T-cell (primary cell): ENCODE data around the gene ST3GAL3. TPM values are rescaled to one million over a fixed set of nuclear protein-coding genes. Genes with fewer than 3 reads are reported as not detected.
A peak's percentile ranks its signal among the peaks of the same experiment; 100 is the strongest.

Experiments
- ATAC-seq, 4 experiments: fragments of 200-7000 bp in 3 of 4; fragments of 150-1000 bp in 1 of 4; cut with Tn5 transposase; replicated peaks in 1 of 4; 1 replicate in 3 of 4; 2 replicates in 1 of 4; pipeline ENCODE4 v1.10.0; 2021; ENCODE audit warnings: moderate library complexity in 3 of 4, mild to moderate bottlenecking in 2 of 4, moderate number of reproducible peaks in 1 of 4
- CTCF ChIA-PET, 2 donors: fragments of 300-600 bp; sonication (Branson Sonifier 250); formaldehyde crosslinking; loops; one replicate each; lab custom pipeline; 2022; ENCODE audit warnings: antibody characterized with exemption in 2 of 2; lab: Charles Lee
- POLR2A ChIA-PET, 2 donors: fragments of 300-600 bp; sonication (Branson Sonifier 250); formaldehyde crosslinking; loops; one replicate each; lab custom pipeline; 2022; ENCODE audit warnings: antibody characterized with exemption in 2 of 2; lab: Charles Lee
- DNase-seq, 35 experiments: peaks; one replicate each; pipeline versions ENCODE4 v3.0.0 to v3.0.0-alpha.2; 2013 to 2023
- H3K27ac ChIP-seq: one replicate; pipeline ENCODE4 v1.5.1; 2013; ENCODE audit warnings: low read length
- H3K27me3 ChIP-seq, 2 experiments: replicated peaks in 1 of 2; 1 replicate in 1 of 2; 2 replicates in 1 of 2; pipeline versions ENCODE4 v1.6.1 to v1.7.0; 2013; ENCODE audit warnings: low read length in 1 of 2, mixed read lengths in 1 of 2; ENCODE audit not compliant: control insufficient read depth in 2 of 2, insufficient read depth in 2 of 2; ENCODE audit errors: extremely low read depth in 1 of 2
- H3K36me3 ChIP-seq, 2 donors: 1 replicate in 1 of 2; 2 replicates in 1 of 2; pipeline versions ENCODE4 v1.6.1 to v1.7.0; 2013; ENCODE audit warnings: low read length in 1 of 2; ENCODE audit not compliant: control insufficient read depth in 2 of 2, insufficient read depth in 1 of 2; ENCODE audit errors: extremely low read depth in 1 of 2
- H3K4me1 ChIP-seq, 2 experiments: 1 replicate in 1 of 2; 2 replicates in 1 of 2; pipeline versions ENCODE4 v1.6.1 to v1.7.0; 2013; ENCODE audit warnings: low read length in 2 of 2, mixed read lengths in 1 of 2; ENCODE audit not compliant: insufficient read depth in 2 of 2, control insufficient read depth in 1 of 2; ENCODE audit errors: extremely low read depth in 1 of 2
- H3K4me3 ChIP-seq, 2 donors: 1 replicate in 1 of 2; 2 replicates in 1 of 2; pipeline versions ENCODE4 v1.5.1 to v1.7.0; 2013; ENCODE audit warnings: mild to moderate bottlenecking in 2 of 2, low read length in 1 of 2, moderate library complexity in 1 of 2; ENCODE audit not compliant: control insufficient read depth in 1 of 2; ENCODE audit errors: extremely low read depth in 1 of 2
- H3K9me3 ChIP-seq: 2 replicates; pipeline ENCODE4 v1.7.0; 2013
- H3K27ac Mint-ChIP-seq, 2 donors: one replicate each; pipeline ENCODE4 v1.8.0; 2020 to 2021; ENCODE audit warnings: mild to moderate bottlenecking in 2 of 2, mixed read lengths in 2 of 2
- H3K27me3 Mint-ChIP-seq, 2 donors: one replicate each; pipeline ENCODE4 v1.8.0; 2021 to 2022; ENCODE audit warnings: mixed read lengths in 2 of 2
- H3K36me3 Mint-ChIP-seq: one replicate; pipeline ENCODE4 v1.8.0; 2021; ENCODE audit warnings: mixed read lengths
- H3K4me1 Mint-ChIP-seq, 3 donors: one replicate each; pipeline ENCODE4 v1.8.0; 2020 to 2022; ENCODE audit warnings: mixed read lengths in 3 of 3, mild to moderate bottlenecking in 1 of 3
- H3K4me3 Mint-ChIP-seq, 3 donors: one replicate each; pipeline ENCODE4 v1.8.0; 2020 to 2022; ENCODE audit warnings: mild to moderate bottlenecking in 3 of 3, mixed read lengths in 3 of 3, moderate library complexity in 3 of 3
- H3K9me3 Mint-ChIP-seq, 3 donors: one replicate each; pipeline ENCODE4 v1.8.0; 2020 to 2022; ENCODE audit warnings: mixed read lengths in 3 of 3
- WGBS: methylation state at CpG from one replicate; pipeline ENCODE4 v1.1.5; 2013; ENCODE audit warnings: missing lambda C conversion rate; ENCODE audit not compliant: insufficient coverage; 5-methylcytosine and 5-hydroxymethylcytosine counted together
- total RNA-seq, 35 experiments: library from RNA in 6 of 35; stranded (reverse) in 6 of 35; fragments of 120-200 nt in 1 of 35; gene quantifications; one replicate each; pipeline versions ENCODE4 v1.2.1 to v1.2.4 and lab custom pipeline; 2013 to 2026

ST3GAL3 gene
- total RNA-seq, 5 donors from 2014 or later (not counting 1 experiment from before 2014, with no cell fraction given): 21.9 to 29.8 (median 24.4) TPM

- no peak overlapping the region for H3K27ac Mint-ChIP-seq
- 96% methylated on average over 8 of the region's 8 CpGs for WGBS
- Histone ChIP-seq H3K27me3 (peaks cover 0 to 28% of the 10 kb centered on the region in 2 experiments), H3K36me3 (peaks cover 3 to 34% of the 10 kb centered on the region in 2 donors), H3K4me1 (peaks cover 13 to 48% of the 10 kb centered on the region in 2 experiments), H3K9me3 (no peaks in the 10 kb centered on the region), H3K27ac (no peak overlapping the region), H3K4me3 (peak overlapping the region in 1 of 2 donors; percentile 10)
- no peak for DNase-seq
- H3K36me3 Mint-ChIP-seq: peaks cover 25% of the 10 kb centered on the region
- peak overlapping the region; percentile 88 to 90 (median 88) for H3K4me3 Mint-ChIP-seq
- no peaks in the 10 kb centered on the region for H3K9me3 Mint-ChIP-seq
- ATAC-seq: no peak
- H3K4me1 Mint-ChIP-seq: peaks cover 41 to 56% (median 51%) of the 10 kb centered on the region in 3 donors
- POLR2A ChIA-PET: no interaction called here
- peaks cover 0 to 5% of the 10 kb centered on the region in 2 donors for H3K27me3 Mint-ChIP-seq
- CTCF ChIA-PET: interaction anchor here (0.6 to 0.9 kb wide), 2 partner anchors 60 to 62 kb away, joined by 3 to 4 read pairs; no protein-coding TSS in a partner anchor
Measured at GRCh38 chr1:43976890-43977289, 269.6 kb downstream of the ST3GAL3 start.

GRCh38 chr1:43977376-43978263 is 270.3 kb downstream of the ST3GAL3 start:
- Mint-ChIP-seq H3K4me1 (peaks cover 41 to 56% (median 51%) of the 10 kb centered on the region in 3 donors), H3K4me3 (peak overlapping the region; percentile 37 to 90 (median 88)), H3K27ac (peak overlapping the region in 1 of 2 donors; percentile 12), H3K27me3 (peaks cover 0 to 5% of the 10 kb centered on the region in 2 donors), H3K9me3 (no peaks in the 10 kb centered on the region), H3K36me3 (peaks cover 20% of the 10 kb centered on the region)
- H3K27me3 ChIP-seq: peaks cover 0 to 28% of the 10 kb centered on the region in 2 experiments
- WGBS: 99% methylated on average over 4 of the region's 9 CpGs
- DNase-seq (no peak), ATAC-seq (no peak)
- ChIA-PET POLR2A (no interaction called here), CTCF (interaction anchor here (0.6 to 0.9 kb wide), 2 partner anchors 59 to 62 kb away, joined by 3 to 4 read pairs; no protein-coding TSS in a partner anchor)
- H3K36me3 ChIP-seq: peaks cover 3 to 27% of the 10 kb centered on the region in 2 donors
- H3K4me3 ChIP-seq: no peak overlapping the region
- peaks cover 13 to 48% of the 10 kb centered on the region in 2 experiments for H3K4me1 ChIP-seq
- no peaks in the 10 kb centered on the region for H3K9me3 ChIP-seq
- H3K27ac ChIP-seq: no peak overlapping the region

GRCh38 chr1:43978264-43978550 is 270.9 kb downstream of the ST3GAL3 start:
- CTCF ChIA-PET: no interaction called here
- WGBS: 85% methylated on average over 2 of the region's 5 CpGs
- peaks cover 0 to 28% of the 10 kb centered on the region in 2 experiments for H3K27me3 ChIP-seq
- POLR2A ChIA-PET: no interaction called here
- H3K9me3 ChIP-seq: no peaks in the 10 kb centered on the region
- peaks cover 39 to 54% (median 51%) of the 10 kb centered on the region in 3 donors for H3K4me1 Mint-ChIP-seq
- peaks cover 13 to 48% of the 10 kb centered on the region in 2 experiments for H3K4me1 ChIP-seq
- H3K36me3 Mint-ChIP-seq: peaks cover 20% of the 10 kb centered on the region
- H3K4me3 Mint-ChIP-seq: peak overlapping the region; percentile 73 to 88 (median 76)
- DNase-seq: no peak
- no peak overlapping the region for H3K27ac ChIP-seq
- H3K27me3 Mint-ChIP-seq: peaks cover 0 to 5% of the 10 kb centered on the region in 2 donors
- H3K27ac Mint-ChIP-seq: no peak overlapping the region
- H3K36me3 ChIP-seq: peaks cover 3 to 25% of the 10 kb centered on the region in 2 donors
- ATAC-seq: no peak
- no peaks in the 10 kb centered on the region for H3K9me3 Mint-ChIP-seq
- H3K4me3 ChIP-seq: no peak overlapping the region

- Histone ChIP-seq H3K4me3 (peak within 1 kb of the TSS; percentile 40 to 60), H3K27ac (no peak within 1 kb of the TSS), H3K36me3 (peaks cover 3 to 25% of the 10 kb centered on the region in 2 donors), H3K27me3 (peaks cover 0 to 28% of the 10 kb centered on the region in 2 experiments), H3K4me1 (peaks cover 12 to 46% of the 10 kb centered on the region in 2 experiments), H3K9me3 (no peaks in the 10 kb centered on the region)
- peaks cover 0 to 5% of the 10 kb centered on the region in 2 donors for H3K27me3 Mint-ChIP-seq
- WGBS: 9% methylated on average over 43 of the region's 54 CpGs
- ATAC-seq (no peak), DNase-seq (peak in 9 of 35 experiments; percentile 12 to 50 (median 21))
- CTCF ChIA-PET: no interaction called here
- H3K9me3 Mint-ChIP-seq: no peaks in the 10 kb centered on the region
- peak within 1 kb of the TSS; percentile 76 to 90 (median 88) for H3K4me3 Mint-ChIP-seq
- peak within 1 kb of the TSS; percentile 40 to 49 for H3K27ac Mint-ChIP-seq
- POLR2A ChIA-PET: no interaction called here
- H3K4me1 Mint-ChIP-seq: peaks cover 34 to 49% (median 49%) of the 10 kb centered on the region in 3 donors
- H3K36me3 Mint-ChIP-seq: peaks cover 20% of the 10 kb centered on the region
Measured at GRCh38 chr1:43978551-43979260, 271.4 kb downstream of the ST3GAL3 start, which contains the start of gene B4GALT2. B4GALT2 (plus strand) TSS chr1:43979210; CDS start chr1:43981161, 1,951 bp downstream.

GRCh38 chr1:43979261-43979527 is 271.9 kb downstream of the ST3GAL3 start:
- Histone ChIP-seq H3K4me3 (peak overlapping the region in 1 of 2 donors; percentile 24), H3K9me3 (no peaks in the 10 kb centered on the region), H3K27me3 (peaks cover 0 to 28% of the 10 kb centered on the region in 2 experiments), H3K4me1 (peaks cover 10 to 41% of the 10 kb centered on the region in 2 experiments), H3K36me3 (peaks cover 3 to 25% of the 10 kb centered on the region in 2 donors), H3K27ac (no peak overlapping the region)
- under 1% methylated on average over 45 of the region's 45 CpGs for WGBS
- peaks cover 29 to 44% (median 44%) of the 10 kb centered on the region in 3 donors for H3K4me1 Mint-ChIP-seq
- ATAC-seq (no peak), DNase-seq (no peak)
- peaks cover 0 to 5% of the 10 kb centered on the region in 2 donors for H3K27me3 Mint-ChIP-seq
- ChIA-PET POLR2A (no interaction called here), CTCF (no interaction called here)
- H3K36me3 Mint-ChIP-seq: peaks cover 20% of the 10 kb centered on the region
- no peaks in the 10 kb centered on the region for H3K9me3 Mint-ChIP-seq
- peak overlapping the region in 1 of 3 donors; percentile 79 for H3K4me3 Mint-ChIP-seq
- H3K27ac Mint-ChIP-seq: no peak overlapping the region
